Loucy (cell line): ENCODE data around the gene ATP8A2.

Source experiments
- H2AFZ ChIP-seq: fragments of 200-600 bp; sonication (generic); 2 replicates; pipeline ENCODE4 v1.6.0; 2016; ENCODE audit warnings: antibody characterized with exemption, mild to moderate bottlenecking, low read length, moderate library complexity
- H3F3A ChIP-seq: fragments of 200-600 bp; 2 replicates; pipeline ENCODE4 v1.6.0; 2016; ENCODE audit warnings: antibody characterized with exemption, low read depth, mild to moderate bottlenecking
- H3K27me3 ChIP-seq: fragments of 200-600 bp; sonication (generic); 2 replicates; pipeline ENCODE4 v1.6.1; 2014; ENCODE audit warnings: low read length, mild to moderate bottlenecking; ENCODE audit not compliant: insufficient read depth, poor library complexity, severe bottlenecking
- H3K36me3 ChIP-seq: fragments of 200-600 bp; sonication (generic); 2 replicates; pipeline ENCODE4 v1.6.1; 2016; ENCODE audit warnings: low read length; ENCODE audit not compliant: insufficient read depth
- H3K4me1 ChIP-seq: fragments of 200-600 bp; sonication (generic); 2 replicates; pipeline ENCODE4 v1.5.1; 2014; ENCODE audit warnings: low read length, mild to moderate bottlenecking; ENCODE audit not compliant: insufficient read depth, poor library complexity, severe bottlenecking
- H3K4me2 ChIP-seq: fragments of 200-600 bp; sonication (generic); 2 replicates; pipeline ENCODE4 v1.6.0; 2014; ENCODE audit warnings: antibody characterized with exemption, low read length, low read depth, mild to moderate bottlenecking; ENCODE audit not compliant: poor library complexity, severe bottlenecking
- H3K4me3 ChIP-seq: fragments of 200-600 bp; sonication (generic); 2 replicates; pipeline ENCODE4 v1.5.1; 2014; ENCODE audit warnings: low read length, mild to moderate bottlenecking, mixed read lengths; ENCODE audit not compliant: poor library complexity, severe bottlenecking
- H3K79me2 ChIP-seq: fragments of 200-600 bp; sonication (generic); 2 replicates; pipeline ENCODE4 v1.6.1; 2014; ENCODE audit warnings: low read length; ENCODE audit not compliant: insufficient read depth
- H3K9ac ChIP-seq: fragments of 200-600 bp; sonication (generic); 2 replicates; pipeline ENCODE4 v1.6.0; 2014; ENCODE audit warnings: mild to moderate bottlenecking, low read depth, low read length, moderate library complexity; ENCODE audit not compliant: poor library complexity, severe bottlenecking
- H3K9me2 ChIP-seq: fragments of 200-600 bp; sonication (generic); replicated peaks from 2 replicates; pipeline ENCODE4 v1.6.1; 2016; ENCODE audit warnings: low read depth, low read length, mixed read lengths
- H3K9me3 ChIP-seq: fragments of 200-600 bp; sonication (generic); 2 replicates; pipeline ENCODE4 v1.6.1; 2014; ENCODE audit warnings: mild to moderate bottlenecking, antibody characterized with exemption, low read length, low read depth; ENCODE audit not compliant: insufficient read depth
- H4K20me1 ChIP-seq: fragments of 200-600 bp; sonication (generic); 2 replicates; pipeline ENCODE4 v1.6.0; 2014; ENCODE audit warnings: antibody characterized with exemption, low read length, mild to moderate bottlenecking; ENCODE audit not compliant: insufficient read depth, poor library complexity, severe bottlenecking
- CTCF ChIP-seq: fragments of 200-600 bp; sonication (generic); conservative IDR thresholded peaks from 2 replicates; pipeline ENCODE4 v1.5.1; 2014; ENCODE audit warnings: mild to moderate bottlenecking, antibody characterized with exemption, low read length
- EZH2phosphoT487 ChIP-seq: fragments of 200-600 bp; IDR thresholded peaks from 2 replicates; pipeline ENCODE4 v1.6.1; 2018; ENCODE audit warnings: antibody characterized with exemption, mild to moderate bottlenecking, moderate library complexity, borderline replicate concordance

The ATP8A2 gene

GRCh38 chr13:25847635-25848626, 476.2 kb downstream of the ATP8A2 start:
- Histone ChIP-seq H4K20me1 (no peaks in the 10 kb centered on the region), H2AFZ (peak overlapping the region; percentile 69), H3K9me3 (no peaks in the 10 kb centered on the region), H3K4me2 (peak overlapping the region; percentile 51), H3K27me3 (no peaks in the 10 kb centered on the region), H3K36me3 (no peaks in the 10 kb centered on the region), H3K4me1 (peaks cover 35% of the 10 kb centered on the region), H3K9me2 (no peaks in the 10 kb centered on the region), H3K79me2 (no peaks in the 10 kb centered on the region), H3F3A (no peaks in the 10 kb centered on the region), H3K9ac (peak overlapping the region; percentile 49), H3K4me3 (peak overlapping the region; percentile 42)
- TF ChIP-seq CTCF (no peak), EZH2phosphoT487 (no peak)

- no peak overlapping the region for H3K9ac ChIP-seq
These were observed 477.3 kb downstream of the ATP8A2 start for GRCh38 chr13:25848812-25849745.

More at GRCh38 chr13:25848812-25849745, 477.3 kb downstream of the ATP8A2 start:
- Histone ChIP-seq H3K9me3 (no peaks in the 10 kb centered on the region), H3K9me2 (no peaks in the 10 kb centered on the region), H3K36me3 (no peaks in the 10 kb centered on the region), H3K4me1 (peaks cover 35% of the 10 kb centered on the region), H3K79me2 (no peaks in the 10 kb centered on the region), H3K4me3 (no peak overlapping the region), H3K4me2 (no peak overlapping the region), H3F3A (no peaks in the 10 kb centered on the region), H2AFZ (0 out of 2 replicates have a peak overlapping the region, but pooled peaks have one; percentile 7), H4K20me1 (no peaks in the 10 kb centered on the region), H3K27me3 (no peaks in the 10 kb centered on the region)
- TF ChIP-seq CTCF, result no peak
- TF ChIP-seq EZH2phosphoT487, result no peak
